D721Med (cell line): ENCODE results near the gene HIGD2A.

Experiments
- DNase-seq: peaks from one replicate; pipeline ENCODE4 v3.0.0; 2011; ENCODE audit warnings: low spot score; ENCODE audit not compliant: insufficient read length
- FAIRE-seq: peaks from 2 replicates; lab custom pipeline; 2011; peaks lifted over from hg19 to GRCh38; lab: Jason Lieb, UNC
- CTCF ChIP-seq: IDR thresholded peaks from 2 replicates; pipeline ENCODE4 v1.5.1; 2012; ENCODE audit warnings: mild to moderate bottlenecking, control low read depth; ENCODE audit not compliant: insufficient read depth; ENCODE audit errors: missing control alignments

Gene HIGD2A

GRCh38 chr5:176382721-176383120 is 5.8 kb upstream of the HIGD2A start:
- TF ChIP-seq CTCF, result no peak
- DNase-seq (no peak), FAIRE-seq (no peak)

GRCh38 chr5:176383248-176383905 is 5.2 kb upstream of the HIGD2A start:
- no peak for TF ChIP-seq CTCF
- DNase-seq (no peak), FAIRE-seq (no peak)

GRCh38 chr5:176383961-176384360 is 4.6 kb upstream of the HIGD2A start:
- TF ChIP-seq CTCF, result no peak
- no peak for DNase-seq
- FAIRE-seq, result no peak

GRCh38 chr5:176384366-176384930 is 4.1 kb upstream of the HIGD2A start:
- no peak for FAIRE-seq
- no peak for DNase-seq
- TF ChIP-seq CTCF, result no peak

GRCh38 chr5:176384991-176385390 is 3.6 kb upstream of the HIGD2A start:
- DNase-seq (no peak), FAIRE-seq (no peak)
- no peak for TF ChIP-seq CTCF

GRCh38 chr5:176386491-176386890 is 2.1 kb upstream of the HIGD2A start:
- DNase-seq (no peak), FAIRE-seq (no peak)
- no peak for TF ChIP-seq CTCF

GRCh38 chr5:176387384-176387925 is 1.1 kb upstream of the HIGD2A start:
- no peak for DNase-seq
- no peak for TF ChIP-seq CTCF
- no peak for FAIRE-seq
